Activated CD4-positive, alpha-beta T cell treated with anti-CD3 and anti-CD28 coated beads, Interleukin-2, amount 10 ng/mL, durations not matched to agents 24 days and 14 days (primary cell): ENCODE data around the gene MEI1. TPM values are rescaled to one million over a fixed set of nuclear protein-coding genes. Genes with fewer than 3 reads are reported as not detected.

Source experiments
- DNase-seq: peaks from one replicate; pipeline ENCODE4 v3.0.0; 2022
- H3K27ac Mint-ChIP-seq: one replicate; pipeline ENCODE4 v1.8.0; 2022; ENCODE audit warnings: mild to moderate bottlenecking, mixed read lengths
- H3K27me3 Mint-ChIP-seq: one replicate; pipeline ENCODE4 v1.8.0; 2022; ENCODE audit warnings: mixed read lengths
- H3K36me3 Mint-ChIP-seq: one replicate; pipeline ENCODE4 v1.8.0; 2022; ENCODE audit warnings: low read depth, mild to moderate bottlenecking, mixed read lengths
- H3K4me1 Mint-ChIP-seq: one replicate; pipeline ENCODE4 v1.8.0; 2021; ENCODE audit warnings: mixed read lengths
- H3K4me3 Mint-ChIP-seq: one replicate; pipeline ENCODE4 v1.8.0; 2022; ENCODE audit warnings: mild to moderate bottlenecking, moderate library complexity, mixed read lengths
- H3K9me3 Mint-ChIP-seq: one replicate; pipeline ENCODE4 v1.8.0; 2021; ENCODE audit warnings: mixed read lengths
- intact Hi-C: fragments of 100-400 bp; cut with micrococcal nuclease; formaldehyde crosslinking; loops from one replicate; pipeline ENCODE4 v1.15.1; 2023
- total RNA-seq: library from RNA; stranded (reverse); gene quantifications from 2 replicates; pipeline ENCODE4 v1.2.3, GENCODE V29; 2022

MEI1 gene
- total RNA-seq, 1 donor from 2014 or later = 14.2 TPM

DNA sequence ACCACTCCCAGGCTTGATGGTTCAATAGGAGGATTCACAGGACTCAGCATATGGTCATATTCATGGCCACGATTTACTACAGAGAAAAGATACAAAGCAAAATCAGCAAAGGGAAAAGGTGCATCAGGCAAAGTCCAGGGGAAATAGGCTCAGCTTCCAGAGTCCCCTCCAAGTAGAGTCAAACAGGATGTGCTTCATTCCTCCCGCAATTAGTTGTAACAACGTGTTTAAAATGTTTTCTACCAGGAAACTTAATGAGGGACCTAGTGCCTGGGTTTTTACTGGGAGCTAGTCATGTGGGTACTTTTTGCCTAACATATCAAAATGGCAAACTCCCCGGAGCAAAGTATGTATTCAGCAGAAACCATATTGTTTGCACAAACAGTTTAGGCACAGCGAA is 118.7 kb downstream of the MEI1 start:
- H3K27ac Mint-ChIP-seq = no peak overlapping the region
- peaks cover 29% of the 10 kb centered on the region for H3K36me3 Mint-ChIP-seq
- peaks cover 19% of the 10 kb centered on the region for H3K4me1 Mint-ChIP-seq
- no peaks in the 10 kb centered on the region for H3K27me3 Mint-ChIP-seq
- no peak for DNase-seq
- intact Hi-C loops = no loop called here
- H3K4me3 Mint-ChIP-seq = no peak overlapping the region
- no peaks in the 10 kb centered on the region for H3K9me3 Mint-ChIP-seq

- Mint-ChIP-seq H3K27ac (no peak overlapping the region), H3K27me3 (no peaks in the 10 kb centered on the region), H3K4me3 (no peak overlapping the region), H3K9me3 (no peaks in the 10 kb centered on the region), H3K36me3 (peaks cover 25% of the 10 kb centered on the region), H3K4me1 (peaks cover 19% of the 10 kb centered on the region)
- intact Hi-C loops = no loop called here
- no peak for DNase-seq
Measured at GRCh38 chr22:41818596-41818995, 119.3 kb downstream of the MEI1 start.

- intact Hi-C loops = no loop called here
- Mint-ChIP-seq H3K27me3 (no peaks in the 10 kb centered on the region), H3K9me3 (no peaks in the 10 kb centered on the region)
Measured at GRCh38 chr22:41819257-41819656, 120.0 kb downstream of the MEI1 start.

DNA sequence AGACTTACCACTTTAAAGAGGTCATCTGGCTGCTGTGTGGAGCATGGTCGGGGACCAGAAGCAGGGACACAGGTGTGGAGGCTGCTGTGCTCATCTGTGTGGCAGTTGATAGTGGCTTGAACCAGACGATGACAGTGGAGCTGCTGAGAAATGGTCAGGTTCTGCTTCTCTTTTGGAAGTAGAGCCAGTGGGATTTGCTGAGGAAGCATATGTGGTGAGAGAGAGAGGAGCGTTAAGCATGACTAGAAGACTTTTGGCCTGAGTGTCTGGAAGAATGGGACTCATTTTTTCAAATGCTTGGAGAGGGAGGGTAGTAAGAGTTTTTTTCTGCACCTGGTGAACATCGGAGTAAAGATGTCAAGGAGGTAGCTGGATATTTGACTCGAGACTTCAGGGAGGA is 121.1 kb downstream of the MEI1 start:
- peaks cover 27% of the 10 kb centered on the region for H3K4me1 Mint-ChIP-seq
- peaks cover 30% of the 10 kb centered on the region for H3K36me3 Mint-ChIP-seq
- intact Hi-C loops = no loop called here
- no peaks in the 10 kb centered on the region for H3K27me3 Mint-ChIP-seq
- H3K27ac Mint-ChIP-seq = peak overlapping the region; percentile 12
- DNase-seq = no peak
- H3K9me3 Mint-ChIP-seq = no peaks in the 10 kb centered on the region
- no peak overlapping the region for H3K4me3 Mint-ChIP-seq

More at GRCh38 chr22:41819257-41819656, 120.0 kb downstream of the MEI1 start:
- Mint-ChIP-seq H3K36me3 (peaks cover 27% of the 10 kb centered on the region), H3K4me3 (no peak overlapping the region), H3K27ac (no peak overlapping the region), H3K4me1 (peaks cover 24% of the 10 kb centered on the region)
- no peak for DNase-seq

- Mint-ChIP-seq H3K27me3 (no peaks in the 10 kb centered on the region), H3K9me3 (no peaks in the 10 kb centered on the region), H3K36me3 (peaks cover 29% of the 10 kb centered on the region), H3K4me1 (peaks cover 26% of the 10 kb centered on the region), H3K4me3 (no peak overlapping the region), H3K27ac (peak overlapping the region; percentile 89)
- no peak for DNase-seq
- intact Hi-C loops = loop anchor here (1.0 kb wide), 3 partner anchors 36 to 120 kb away; no protein-coding TSS in a partner anchor
Measured at GRCh38 chr22:41821471-41822316, 122.4 kb downstream of the MEI1 start.

DNA sequence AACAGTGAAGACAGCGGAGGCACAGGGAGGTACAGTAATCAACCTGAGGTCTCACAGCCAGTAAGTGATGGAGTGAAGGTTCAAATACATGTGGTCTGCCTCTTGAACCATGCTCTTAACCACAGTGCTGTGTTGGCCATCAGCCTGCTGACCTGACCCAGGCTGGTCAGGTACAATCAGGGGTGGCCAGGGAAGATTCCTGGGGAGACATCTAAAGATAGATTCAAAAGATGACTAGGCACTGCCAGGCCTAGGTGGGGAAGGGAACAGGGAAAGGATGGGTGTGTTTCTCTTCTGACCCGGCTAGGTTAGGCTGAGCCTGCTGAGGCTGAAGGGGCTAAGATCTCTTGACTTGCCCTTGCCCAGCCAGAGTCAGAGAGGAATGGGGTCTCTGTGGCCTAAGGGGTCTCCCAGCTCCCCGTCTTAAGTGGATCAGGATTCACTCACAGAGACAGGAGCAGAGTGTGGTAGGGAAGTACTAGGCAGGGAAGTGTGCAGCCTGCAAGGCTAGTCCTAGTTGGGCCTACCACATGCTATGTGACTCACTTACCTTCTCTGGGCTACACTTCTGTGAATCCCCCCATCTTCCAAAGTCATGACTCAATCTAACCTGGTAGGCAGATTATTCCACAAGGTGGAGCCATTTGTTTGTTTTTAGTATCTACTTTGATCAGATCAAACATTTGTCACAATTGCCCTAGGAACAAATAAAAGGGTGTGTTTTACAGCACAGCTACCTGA is 123.2 kb downstream of the MEI1 start:
- H3K4me3 Mint-ChIP-seq = no peak overlapping the region
- DNase-seq = peak; percentile 83
- H3K9me3 Mint-ChIP-seq = no peaks in the 10 kb centered on the region
- H3K4me1 Mint-ChIP-seq = peaks cover 28% of the 10 kb centered on the region
- H3K36me3 Mint-ChIP-seq = peaks cover 27% of the 10 kb centered on the region
- H3K27ac Mint-ChIP-seq = peak overlapping the region; percentile 89
- H3K27me3 Mint-ChIP-seq = no peaks in the 10 kb centered on the region
- intact Hi-C loops = loop anchor here (1.0 kb wide), 3 partner anchors 35 to 119 kb away; no protein-coding TSS in a partner anchor

GRCh38 chr22:41823797-41824196 is 124.5 kb downstream of the MEI1 start:
- intact Hi-C loops = no loop called here
- H3K4me1 Mint-ChIP-seq = peaks cover 37% of the 10 kb centered on the region
- peak overlapping the region; percentile 77 for H3K27ac Mint-ChIP-seq
- no peaks in the 10 kb centered on the region for H3K9me3 Mint-ChIP-seq
- H3K27me3 Mint-ChIP-seq = no peaks in the 10 kb centered on the region
- H3K4me3 Mint-ChIP-seq = no peak overlapping the region
- no peak for DNase-seq
- peaks cover 28% of the 10 kb centered on the region for H3K36me3 Mint-ChIP-seq

DNA sequence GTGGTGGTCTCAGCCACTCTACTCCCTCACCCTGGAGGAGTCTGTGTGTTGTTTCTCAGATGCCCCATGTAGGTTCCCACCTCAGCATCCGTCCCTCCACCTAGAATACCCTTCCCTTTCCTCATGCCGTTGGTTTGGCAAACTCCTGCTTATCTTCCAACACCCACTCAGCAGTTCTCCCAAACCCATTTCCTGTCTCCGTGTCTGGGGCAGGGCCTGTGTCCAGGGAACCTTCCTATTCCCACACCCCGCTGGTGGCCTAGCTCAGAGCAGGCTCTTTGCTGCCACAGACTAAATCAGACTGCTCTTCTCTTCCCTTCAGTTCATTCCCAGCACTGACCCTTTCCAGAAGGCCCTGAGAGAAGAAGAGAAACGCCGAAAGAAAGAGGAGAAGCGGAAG is 126.1 kb downstream of the MEI1 start:
- Mint-ChIP-seq H3K4me3 (no peak overlapping the region), H3K27me3 (no peaks in the 10 kb centered on the region), H3K36me3 (peaks cover 35% of the 10 kb centered on the region), H3K27ac (no peak overlapping the region), H3K4me1 (peaks cover 42% of the 10 kb centered on the region), H3K9me3 (no peaks in the 10 kb centered on the region)
- intact Hi-C loops = no loop called here
- no peak for DNase-seq

DNA sequence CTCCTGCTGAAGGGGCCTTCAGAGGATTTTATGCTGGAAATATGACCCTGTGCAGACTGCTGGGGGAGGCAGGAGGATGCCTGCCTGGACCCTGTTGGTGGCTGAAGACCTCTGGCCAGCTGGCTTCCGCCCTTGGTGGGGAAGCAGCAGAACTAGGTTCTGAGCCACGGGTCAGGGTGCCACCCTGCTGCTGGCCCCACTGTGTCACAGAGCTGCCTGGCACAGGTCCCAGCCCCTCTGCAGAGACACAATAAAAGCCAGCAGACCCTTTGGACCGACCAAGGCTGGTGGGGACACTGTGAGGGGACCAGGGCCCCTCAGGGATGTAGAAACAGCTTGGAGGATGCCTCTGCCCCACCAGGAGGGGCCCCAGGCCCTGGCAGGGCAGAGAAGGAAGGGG is 126.7 kb downstream of the MEI1 start:
- H3K4me1 Mint-ChIP-seq = peaks cover 42% of the 10 kb centered on the region
- no peaks in the 10 kb centered on the region for H3K9me3 Mint-ChIP-seq
- no peaks in the 10 kb centered on the region for H3K27me3 Mint-ChIP-seq
- DNase-seq = no peak
- H3K4me3 Mint-ChIP-seq = no peak overlapping the region
- intact Hi-C loops = no loop called here
- H3K27ac Mint-ChIP-seq = no peak overlapping the region
- peaks cover 33% of the 10 kb centered on the region for H3K36me3 Mint-ChIP-seq

GRCh38 chr22:41826430-41827383 is 127.4 kb downstream of the MEI1 start:
- Mint-ChIP-seq H3K27me3 (no peaks in the 10 kb centered on the region), H3K27ac (peak overlapping the region; percentile 71), H3K4me3 (no peak overlapping the region), H3K4me1 (peaks cover 45% of the 10 kb centered on the region), H3K36me3 (peaks cover 40% of the 10 kb centered on the region), H3K9me3 (no peaks in the 10 kb centered on the region)
- intact Hi-C loops = no loop called here
- no peak for DNase-seq

GRCh38 chr22:41827671-41828070 is 128.4 kb downstream of the MEI1 start:
- Mint-ChIP-seq H3K4me1 (peaks cover 42% of the 10 kb centered on the region), H3K36me3 (peaks cover 47% of the 10 kb centered on the region), H3K27ac (peak overlapping the region; percentile 34), H3K27me3 (peaks cover 2% of the 10 kb centered on the region), H3K4me3 (no peak overlapping the region), H3K9me3 (no peaks in the 10 kb centered on the region)
- intact Hi-C loops = no loop called here
- DNase-seq = no peak

DNA sequence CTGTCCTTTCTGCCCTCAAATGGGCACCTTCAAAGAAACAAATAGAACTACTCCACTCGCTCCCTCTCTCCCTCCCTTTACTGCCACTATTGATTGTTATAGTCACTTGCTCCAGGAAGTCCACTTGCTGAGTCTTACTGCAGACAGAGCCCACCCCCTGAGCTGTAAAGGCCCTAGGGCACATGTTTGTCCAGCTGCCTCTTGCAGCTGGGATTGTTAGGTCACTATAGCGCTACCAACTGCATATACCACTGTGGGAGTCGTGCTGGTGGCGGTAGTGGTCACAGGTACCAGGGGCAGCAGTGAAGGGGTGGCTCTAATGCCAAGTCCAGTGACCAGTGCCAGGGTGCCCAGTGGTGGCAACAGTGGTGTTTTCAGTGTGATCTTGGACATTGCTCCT is 129.2 kb downstream of the MEI1 start:
- DNase-seq = no peak
- peaks cover 47% of the 10 kb centered on the region for H3K36me3 Mint-ChIP-seq
- peaks cover 2% of the 10 kb centered on the region for H3K27me3 Mint-ChIP-seq
- H3K9me3 Mint-ChIP-seq = no peaks in the 10 kb centered on the region
- intact Hi-C loops = no loop called here
- H3K27ac Mint-ChIP-seq = peak overlapping the region; percentile 9
- peaks cover 40% of the 10 kb centered on the region for H3K4me1 Mint-ChIP-seq
- no peak overlapping the region for H3K4me3 Mint-ChIP-seq

DNA sequence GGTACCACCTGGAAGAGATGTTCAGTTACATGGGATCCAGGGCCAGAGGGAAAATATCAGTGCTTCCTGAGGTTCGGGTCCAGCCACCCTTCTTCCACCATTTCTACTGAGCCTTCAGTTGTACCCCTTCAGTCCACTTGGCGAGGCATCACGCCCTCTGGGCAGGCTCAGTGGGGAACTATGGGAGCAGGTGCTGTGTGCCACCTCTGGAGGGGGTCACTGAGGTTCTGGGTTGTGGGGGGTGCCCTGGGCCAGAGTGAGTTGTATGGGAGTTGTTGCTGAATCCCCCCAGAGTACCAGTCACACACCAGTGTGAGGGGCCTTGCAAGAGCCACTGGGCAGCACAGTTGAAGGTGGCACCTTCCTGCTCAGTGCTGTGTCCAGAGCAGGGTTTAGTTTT is 130.9 kb downstream of the MEI1 start:
- no peak for DNase-seq
- peak overlapping the region; percentile 62 for H3K27ac Mint-ChIP-seq
- peaks cover 2% of the 10 kb centered on the region for H3K27me3 Mint-ChIP-seq
- H3K4me3 Mint-ChIP-seq = no peak overlapping the region
- intact Hi-C loops = loop anchor here (5.0 to 10.0 kb wide), 2 partner anchors 42 to 245 kb away; partner anchors contain the start of genes NAGA, PHETA2 and SMDT1
- H3K9me3 Mint-ChIP-seq = no peaks in the 10 kb centered on the region
- peaks cover 49% of the 10 kb centered on the region for H3K36me3 Mint-ChIP-seq
- H3K4me1 Mint-ChIP-seq = peaks cover 43% of the 10 kb centered on the region
